Sigmoid colon (tissue), 7 donors: ENCODE results near the gene TBXA2R. TPM values are rescaled to one million over a fixed set of nuclear protein-coding genes. Genes with fewer than 3 reads are reported as not detected.

Experiments used
- DNase-seq: peaks from one replicate; pipeline ENCODE4 v3.0.0-alpha.2; 2019
- H3K27ac ChIP-seq, 4 donors: fragments of 200-600 bp; sonication (generic); one replicate each; pipeline ENCODE4 v1.5.1; 2016 to 2019; ENCODE audit warnings: mild to moderate bottlenecking in 1 of 4
- H3K27me3 ChIP-seq, 3 donors: fragments of 200-600 bp; sonication (generic); one replicate each; pipeline ENCODE4 v1.5.1; 2019; ENCODE audit warnings: mild to moderate bottlenecking in 1 of 3
- H3K36me3 ChIP-seq, 4 donors: fragments of 200-600 bp; sonication (generic); one replicate each; pipeline ENCODE4 v1.5.1; 2016 to 2019
- H3K4me1 ChIP-seq, 4 donors: fragments of 200-600 bp; sonication (generic); one replicate each; pipeline ENCODE4 v1.5.1; 2017 to 2019
- H3K4me3 ChIP-seq, 4 donors: fragments of 200-600 bp; sonication (generic); one replicate each; pipeline ENCODE4 v1.5.1; 2017 to 2019; ENCODE audit warnings: mild to moderate bottlenecking in 2 of 4, moderate library complexity in 1 of 4
- H3K9me3 ChIP-seq, 4 donors: fragments of 200-600 bp in 3 of 4; sonication (generic) in 3 of 4; one replicate each; pipeline versions ENCODE4 v1.5.1 to v1.6.1; 2013 to 2019
- EP300 ChIP-seq, 4 donors: sonication (generic); formaldehyde crosslinking; IDR thresholded peaks; one replicate each; pipeline ENCODE4 v1.6.1; 2017; ENCODE audit warnings: antibody characterized with exemption in 4 of 4
- POLR2A ChIP-seq, 2 donors: fragments of 450-650 bp; IDR thresholded peaks; one replicate each; pipeline ENCODE4 v1.6.1; 2016; ENCODE audit warnings: antibody characterized with exemption in 2 of 2, mild to moderate bottlenecking in 2 of 2, moderate library complexity in 2 of 2
- POLR2AphosphoS5 ChIP-seq, 4 donors: sonication (generic); formaldehyde crosslinking; IDR thresholded peaks; one replicate each; pipeline ENCODE4 v1.6.1; 2017; ENCODE audit warnings: antibody characterized with exemption in 4 of 4
- WGBS, 2 donors: extraction: QIAGEN DNeasy Blood & Tissue Kit; methylation state at CpG; one replicate each; pipeline ENCODE4 v1.1.7; 2013; 5-methylcytosine and 5-hydroxymethylcytosine counted together
- intact Hi-C: fragments of 100-400 bp; cut with DNase I; formaldehyde crosslinking; loops from one replicate; pipeline ENCODE4 v1.15.1; 2023
- polyA plus RNA-seq, 3 donors: library from polyadenylated mRNA; stranded (reverse); fragments of 200-250 nt; gene quantifications; one replicate each; pipeline ENCODE4 v1.2.3, GENCODE V29; 2013
- total RNA-seq, 4 donors: library from RNA; depleted of rRNA; stranded (reverse); fragments of >200 nt; gene quantifications; one replicate each; pipeline ENCODE4 v1.1.0, GENCODE V29; 2016
- TF ChIP-seq, protein P1 (sequence below), 4 experiments: fragments of 450-650 bp in 3 of 4; fragments of 200-600 bp in 1 of 4; IDR thresholded peaks; one replicate each; pipeline ENCODE4 v1.5.1; 2016 to 2019; ENCODE audit warnings: antibody characterized with exemption in 4 of 4, mild to moderate bottlenecking in 3 of 4, moderate library complexity in 2 of 4
- donor health status: healthy with polysubstance abuse.
- donor health status: Bipolar disorder and iron deficiency.
- donor health status: healthy.

TBXA2R gene
- total and polyA plus RNA-seq, 7 donors = 0.36 to 3.6 (median 0.76) TPM; not detected in 1

DNA sequence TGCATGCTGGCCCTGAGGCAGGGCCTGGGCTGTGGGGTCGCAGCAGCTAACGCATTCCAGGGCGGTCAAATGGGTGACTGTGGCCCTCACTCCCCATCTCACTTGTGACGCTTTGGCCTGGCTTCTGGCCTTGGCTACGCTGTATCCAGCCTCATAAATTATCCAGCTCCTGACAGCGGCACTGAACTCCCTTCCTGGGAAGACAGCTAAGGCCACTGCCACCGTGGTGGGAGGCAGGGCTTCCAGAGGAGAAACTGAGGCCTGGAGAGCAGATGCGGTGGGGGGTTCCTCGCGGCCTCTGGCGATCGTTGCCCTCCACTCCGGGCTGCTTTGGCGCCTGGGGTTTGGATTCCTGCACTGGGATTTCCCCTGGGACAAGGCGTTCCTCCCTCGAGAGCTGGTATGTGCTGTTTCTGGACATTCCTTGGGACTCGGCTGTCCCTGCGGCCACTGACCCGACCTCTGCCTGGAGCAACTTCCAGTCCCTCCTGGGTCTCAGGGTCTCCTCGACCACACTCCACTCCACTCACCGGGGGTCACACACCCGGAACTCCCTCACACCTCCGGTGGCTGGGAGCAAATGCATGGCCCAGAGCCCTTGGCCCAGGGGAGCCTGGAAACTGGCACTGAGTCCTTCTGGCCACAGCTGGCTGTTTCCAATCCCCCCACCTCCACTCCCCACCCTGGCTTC, 3.4 kb downstream of the TBXA2R start:
- peak overlapping the region; percentile 14 to 72 (median 25) for H3K27ac ChIP-seq
- no peak overlapping the region for H3K4me3 ChIP-seq
- H3K27me3 ChIP-seq = no peaks in the 10 kb centered on the region
- DNase-seq = no peak
- H3K36me3 ChIP-seq = no peaks in the 10 kb centered on the region
- peaks cover 0 to 33% (median 27%) of the 10 kb centered on the region in 4 donors for H3K4me1 ChIP-seq
- intact Hi-C loops = no loop called here
- TF ChIP-seq EP300 (IDR thresholded peaks at IDR 0.05) (no peak), POLR2AphosphoS5 (IDR thresholded peaks at IDR 0.05) (no peak), POLR2A (IDR thresholded peaks at IDR 0.05) (no peak)
- TF ChIP-seq, protein P1, sequence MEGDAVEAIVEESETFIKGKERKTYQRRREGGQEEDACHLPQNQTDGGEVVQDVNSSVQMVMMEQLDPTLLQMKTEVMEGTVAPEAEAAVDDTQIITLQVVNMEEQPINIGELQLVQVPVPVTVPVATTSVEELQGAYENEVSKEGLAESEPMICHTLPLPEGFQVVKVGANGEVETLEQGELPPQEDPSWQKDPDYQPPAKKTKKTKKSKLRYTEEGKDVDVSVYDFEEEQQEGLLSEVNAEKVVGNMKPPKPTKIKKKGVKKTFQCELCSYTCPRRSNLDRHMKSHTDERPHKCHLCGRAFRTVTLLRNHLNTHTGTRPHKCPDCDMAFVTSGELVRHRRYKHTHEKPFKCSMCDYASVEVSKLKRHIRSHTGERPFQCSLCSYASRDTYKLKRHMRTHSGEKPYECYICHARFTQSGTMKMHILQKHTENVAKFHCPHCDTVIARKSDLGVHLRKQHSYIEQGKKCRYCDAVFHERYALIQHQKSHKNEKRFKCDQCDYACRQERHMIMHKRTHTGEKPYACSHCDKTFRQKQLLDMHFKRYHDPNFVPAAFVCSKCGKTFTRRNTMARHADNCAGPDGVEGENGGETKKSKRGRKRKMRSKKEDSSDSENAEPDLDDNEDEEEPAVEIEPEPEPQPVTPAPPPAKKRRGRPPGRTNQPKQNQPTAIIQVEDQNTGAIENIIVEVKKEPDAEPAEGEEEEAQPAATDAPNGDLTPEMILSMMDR (IDR thresholded peaks at IDR 0.05) = no peak
- WGBS, 2 donors = 68 to 81% methylated on average over 23 of the region's 23 CpGs
- no peaks in the 10 kb centered on the region for H3K9me3 ChIP-seq

DNA sequence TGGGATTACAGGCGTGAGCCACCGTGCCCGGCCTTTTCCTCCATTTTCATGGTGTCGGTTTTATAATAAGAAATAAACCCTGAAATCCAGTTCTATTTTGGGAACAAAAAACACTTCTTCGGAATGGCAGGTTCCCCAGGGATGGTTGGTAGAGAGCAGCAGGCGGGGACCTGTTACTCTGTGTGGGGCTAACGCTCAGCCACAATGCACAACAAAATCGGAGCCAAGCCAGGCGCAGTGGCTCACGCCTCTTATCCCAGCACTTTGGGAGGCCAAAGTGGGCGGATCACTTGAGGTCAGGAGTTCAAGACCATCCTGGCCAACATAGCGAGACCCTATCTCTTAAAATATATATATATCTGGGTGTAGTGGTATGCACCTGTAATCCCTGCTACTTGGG, 5.7 kb downstream of the TBXA2R start:
- DNase-seq = no peak
- no peaks in the 10 kb centered on the region for H3K27me3 ChIP-seq
- WGBS, 2 donors = 83 to 90% methylated on average over 12 of the region's 12 CpGs
- TF ChIP-seq POLR2AphosphoS5 (IDR thresholded peaks at IDR 0.05) (no peak), EP300 (IDR thresholded peaks at IDR 0.05) (no peak), POLR2A (IDR thresholded peaks at IDR 0.05) (no peak)
- TF ChIP-seq, protein P1 (IDR thresholded peaks at IDR 0.05) = no peak
- H3K4me3 ChIP-seq = no peak overlapping the region
- no peaks in the 10 kb centered on the region for H3K9me3 ChIP-seq
- peaks cover 0 to 11% (median 4%) of the 10 kb centered on the region in 4 donors for H3K4me1 ChIP-seq
- no peaks in the 10 kb centered on the region for H3K36me3 ChIP-seq
- H3K27ac ChIP-seq = no peak overlapping the region
- intact Hi-C loops = no loop called here

DNA sequence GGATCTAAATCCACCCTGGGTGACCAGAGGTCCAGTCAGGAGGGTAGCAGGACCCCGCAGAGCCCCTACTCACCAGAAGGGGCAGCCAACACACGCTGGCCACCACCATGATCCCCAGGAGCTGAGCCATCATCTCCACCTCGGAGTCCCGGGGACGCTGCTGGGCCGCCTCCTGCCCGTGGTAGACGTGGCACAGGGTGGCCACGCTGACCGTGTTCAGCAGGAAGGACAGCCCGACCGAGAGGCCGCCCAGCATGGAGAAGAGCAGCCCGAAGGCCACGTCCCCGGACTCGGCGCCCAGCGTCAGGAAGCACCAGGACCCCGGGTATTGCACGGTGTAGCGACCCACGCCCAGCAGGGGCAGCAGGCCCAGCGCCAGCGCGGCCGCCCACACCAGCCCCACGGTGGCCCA, 6.9 kb downstream of the TBXA2R start:
- no peak overlapping the region for H3K4me3 ChIP-seq
- 92 to 94% methylated on average over 28 of the region's 28 CpGs for WGBS, 2 donors
- TF ChIP-seq POLR2AphosphoS5 (IDR thresholded peaks at IDR 0.05) (no peak), EP300 (IDR thresholded peaks at IDR 0.05) (no peak), POLR2A (IDR thresholded peaks at IDR 0.05) (no peak)
- TF ChIP-seq, protein P1 (IDR thresholded peaks at IDR 0.05) = no peak
- peaks cover 0 to 5% (median 0%) of the 10 kb centered on the region in 4 donors for H3K4me1 ChIP-seq
- intact Hi-C loops = no loop called here
- DNase-seq = no peak
- no peaks in the 10 kb centered on the region for H3K27me3 ChIP-seq
- H3K9me3 ChIP-seq = no peaks in the 10 kb centered on the region
- no peak overlapping the region for H3K27ac ChIP-seq
- H3K36me3 ChIP-seq = no peaks in the 10 kb centered on the region

DNA sequence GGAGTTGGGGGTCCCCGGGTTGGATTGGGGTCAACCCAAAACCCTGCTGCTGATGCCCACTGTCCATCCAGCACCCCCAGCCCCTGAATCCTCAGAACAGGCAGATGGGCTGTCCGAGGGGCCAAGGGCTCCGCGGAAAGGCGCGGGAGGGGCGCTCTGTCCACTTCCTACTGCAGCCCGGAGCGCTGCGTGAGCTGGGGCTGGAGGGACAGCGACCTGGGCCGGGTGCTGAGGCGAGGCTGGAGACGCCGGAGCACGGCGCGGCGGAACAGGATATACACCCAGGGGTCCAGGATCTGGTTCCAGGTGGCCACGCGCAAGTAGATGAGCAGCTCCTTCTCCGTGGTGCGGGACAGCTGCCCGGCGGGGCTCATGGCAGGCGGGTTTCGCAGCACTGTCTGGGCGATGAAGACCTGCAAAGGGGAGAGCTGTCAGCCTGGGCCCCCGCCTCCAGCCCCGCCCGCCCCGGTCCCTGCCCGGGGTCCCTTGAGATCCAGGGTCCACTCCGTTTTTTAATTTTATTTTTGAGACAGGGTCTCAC, 11.1 kb downstream of the TBXA2R start:
- 76 to 85% methylated on average over 34 of the region's 34 CpGs for WGBS, 2 donors
- intact Hi-C loops = no loop called here
- TF ChIP-seq POLR2A (IDR thresholded peaks at IDR 0.05) (no peak), POLR2AphosphoS5 (IDR thresholded peaks at IDR 0.05) (no peak), EP300 (IDR thresholded peaks at IDR 0.05) (no peak)
- TF ChIP-seq, protein P1 (IDR thresholded peaks at IDR 0.05) = no peak

More for the DNA sequence above, 11.1 kb downstream of the TBXA2R start:
- Histone ChIP-seq H3K27me3 (no peaks in the 10 kb centered on the region), H3K4me1 (no peaks in the 10 kb centered on the region), H3K4me3 (no peak overlapping the region), H3K36me3 (no peaks in the 10 kb centered on the region), H3K9me3 (no peaks in the 10 kb centered on the region), H3K27ac (no peak overlapping the region)
- DNase-seq = no peak
